Choroid plexus epithelial cell (primary cell): ENCODE measurements around the gene MYH15.

Source experiments
- DNase-seq: peaks from one replicate; pipeline ENCODE4 v3.0.0-alpha.2; 2010; ENCODE audit warnings: low read depth
- H3K4me3 ChIP-seq: 2 replicates; pipeline ENCODE4 v1.5.1; 2011; ENCODE audit warnings: low read depth, mild to moderate bottlenecking, control low read depth, low read length, moderate library complexity
- CTCF ChIP-seq: conservative IDR thresholded peaks from 2 replicates; pipeline ENCODE4 v1.5.1; 2011; ENCODE audit warnings: low read depth, mild to moderate bottlenecking, control low read depth, inconsistent platforms, low read length, moderate library complexity

The MYH15 gene

GRCh38 chr3:108341911-108342310, 168.5 kb downstream of the MYH15 start:
- DNase-seq: no peak
- no peak overlapping the region for H3K4me3 ChIP-seq
- TF ChIP-seq CTCF: no peak

GRCh38 chr3:108338901-108339545, 171.4 kb downstream of the MYH15 start:
- DNase-seq: no peak
- no peak for TF ChIP-seq CTCF
- H3K4me3 ChIP-seq: no peak overlapping the region

- no peak for DNase-seq
- TF ChIP-seq CTCF: no peak
- H3K4me3 ChIP-seq: no peak overlapping the region
Observed at GRCh38 chr3:108334701-108335100, 175.7 kb downstream of the MYH15 start.

DNA sequence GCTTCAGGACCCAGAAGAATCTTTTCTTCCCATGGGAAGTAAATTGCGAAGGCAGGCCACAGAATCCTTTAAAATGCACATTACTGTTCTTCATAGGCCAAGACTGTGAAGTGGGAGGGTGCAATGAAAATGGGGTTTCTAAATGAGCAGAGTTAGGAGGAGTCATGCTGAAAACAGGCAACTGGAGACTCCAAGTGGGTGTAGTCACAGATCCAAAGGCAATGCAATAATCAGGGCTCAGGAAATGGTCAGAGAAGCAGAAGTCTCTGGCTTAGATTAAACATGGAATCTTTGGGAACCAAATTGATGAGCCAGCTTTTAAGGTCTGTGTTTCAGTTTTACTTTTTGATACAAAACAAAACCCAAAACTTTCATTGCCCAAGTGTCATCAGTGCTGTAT, 176.4 kb downstream of the MYH15 start:
- TF ChIP-seq CTCF: no peak
- H3K4me3 ChIP-seq: no peak overlapping the region
- DNase-seq: no peak

- no peak for DNase-seq
- TF ChIP-seq CTCF: no peak
- H3K4me3 ChIP-seq: no peak overlapping the region
Observed at GRCh38 chr3:108331792-108332191, 178.6 kb downstream of the MYH15 start.
